PC-3 (cell line): Measurements from ENCODE around the gene ARHGAP26. TPM values are rescaled to one million over a fixed set of nuclear protein-coding genes. Genes with fewer than 3 reads are reported as not detected.

Experiments
- ATAC-seq: fragments of 200-7000 bp; cut with Tn5 transposase; 2 replicates; pipeline ENCODE4 v1.9.1; 2020; ENCODE audit warnings: mild to moderate bottlenecking, moderate library complexity
- BruUV-seq: library from RNA; stranded (reverse); fragments of 400-500 nt; replicated peaks from 2 replicates; lab custom pipeline; 2021; lab: Mats Ljungman, UMichigan
- CTCF ChIA-PET: fragments of 300-600 bp; sonication (Branson Sonifier 250); formaldehyde crosslinking; loops from one replicate; lab custom pipeline; 2022; ENCODE audit warnings: antibody characterized with exemption; lab: Charles Lee
- POLR2A ChIA-PET: fragments of 300-600 bp; sonication (Branson Sonifier 250); formaldehyde crosslinking; loops from one replicate; lab custom pipeline; 2022; ENCODE audit warnings: antibody characterized with exemption; ENCODE audit not compliant: unreplicated experiment; lab: Charles Lee
- DNase-seq: peaks from one replicate; pipeline ENCODE4 v3.0.0-alpha.2; 2015
- H2AFZ ChIP-seq: fragments of 300-600 bp; sonication (generic); 2 replicates; pipeline ENCODE4 v1.6.0; 2016; ENCODE audit warnings: antibody characterized with exemption, low read length
- H3F3A ChIP-seq: fragments of 300-600 bp; sonication (generic); one replicate; pipeline ENCODE4 v1.6.0; 2017; ENCODE audit warnings: antibody characterized with exemption, low read length, control low read depth, mild to moderate bottlenecking; ENCODE audit not compliant: unreplicated experiment
- H3K27ac ChIP-seq: fragments of 300-600 bp; sonication (generic); 2 replicates; pipeline ENCODE4 v1.5.1; 2016; ENCODE audit warnings: mild to moderate bottlenecking, low read length
- H3K27me3 ChIP-seq: fragments of 300-600 bp; sonication (generic); 2 replicates; pipeline ENCODE4 v1.6.1; 2016; ENCODE audit warnings: low read length, mixed read lengths
- H3K36me3 ChIP-seq: fragments of 300-600 bp; sonication (generic); 2 replicates; pipeline ENCODE4 v1.6.1; 2016; ENCODE audit warnings: low read depth, mixed run types, low read length, mixed read lengths
- H3K4me1 ChIP-seq: fragments of 300-600 bp; sonication (generic); 2 replicates; pipeline ENCODE4 v1.5.1; 2016; ENCODE audit warnings: low read length; ENCODE audit not compliant: insufficient read depth
- H3K4me2 ChIP-seq: fragments of 300-600 bp; sonication (generic); 2 replicates; pipeline ENCODE4 v1.6.0; 2016; ENCODE audit warnings: low read length
- H3K4me3 ChIP-seq: fragments of 300-600 bp; sonication (generic); 2 replicates; pipeline ENCODE4 v1.5.1; 2016; ENCODE audit warnings: mild to moderate bottlenecking, low read length, mixed read lengths
- H3K79me2 ChIP-seq: fragments of 300-600 bp; sonication (generic); 2 replicates; pipeline ENCODE4 v1.6.1; 2017; ENCODE audit warnings: low read length, mixed read lengths
- H3K9ac ChIP-seq: fragments of 300-600 bp; sonication (generic); 2 replicates; pipeline ENCODE4 v1.6.0; 2016; ENCODE audit warnings: mild to moderate bottlenecking, low read length
- H3K9me2 ChIP-seq: fragments of 300-600 bp; sonication (generic); replicated peaks from 2 replicates; pipeline ENCODE4 v1.6.1; 2016; ENCODE audit warnings: mixed run types, low read length, mixed read lengths
- H3K9me3 ChIP-seq: fragments of 300-600 bp; sonication (generic); 2 replicates; pipeline ENCODE4 v1.6.1; 2016; ENCODE audit warnings: low read length, mixed read lengths
- H4K20me1 ChIP-seq: fragments of 300-600 bp; sonication (generic); 2 replicates; pipeline ENCODE4 v1.6.1; 2016; ENCODE audit warnings: low read length, mixed read lengths
- CTCF ChIP-seq: fragments of 300-600 bp; sonication (generic); conservative IDR thresholded peaks from 2 replicates; pipeline ENCODE4 v1.5.1; 2017; ENCODE audit warnings: antibody characterized with exemption, low read depth, mild to moderate bottlenecking, low read length
- EZH2 ChIP-seq: fragments of 300-600 bp; sonication (generic); IDR thresholded peaks from one replicate; pipeline ENCODE4 v1.6.1; 2017; ENCODE audit warnings: antibody characterized with exemption, mild to moderate bottlenecking, low read length; ENCODE audit not compliant: unreplicated experiment
- EZH2phosphoT487 ChIP-seq: fragments of 300-600 bp; sonication (generic); IDR thresholded peaks from 2 replicates; pipeline ENCODE4 v1.6.1; 2018; ENCODE audit warnings: mild to moderate bottlenecking, antibody characterized with exemption, low read length, borderline replicate concordance
- intact Hi-C: fragments of 100-400 bp; cut with micrococcal nuclease; formaldehyde crosslinking; loops from 2 replicates; pipeline ENCODE4 v1.9.0; 2023
- total RNA-seq: library from RNA; depleted of rRNA; stranded (reverse); fragments of >200 nt; gene quantifications from 2 replicates; pipeline ENCODE4 v1.2.3, GENCODE V29; 2014

ARHGAP26 gene
- total RNA-seq, 1 experiment from 2014 or later = 11.7 TPM

GRCh38 chr5:143021595-143021994 lies 251.4 kb downstream of the ARHGAP26 start:
- Histone ChIP-seq H3K36me3 (no peaks in the 10 kb centered on the region), H3K9me3 (no peaks in the 10 kb centered on the region), H4K20me1 (no peaks in the 10 kb centered on the region), H3F3A (no peaks in the 10 kb centered on the region), H3K9ac (no peak overlapping the region), H3K4me3 (no peak overlapping the region), H3K4me1 (no peaks in the 10 kb centered on the region), H3K9me2 (no peaks in the 10 kb centered on the region), H2AFZ (no peak overlapping the region), H3K27ac (no peak overlapping the region), H3K27me3 (no peaks in the 10 kb centered on the region), H3K4me2 (no peak overlapping the region), H3K79me2 (no peaks in the 10 kb centered on the region)
- intact Hi-C loops = no loop called here
- ChIA-PET POLR2A (no interaction called here), CTCF (no interaction called here)
- no TSS peak for BruUV-seq
- DNase-seq = no peak
- TF ChIP-seq EZH2 = no peak
- TF ChIP-seq CTCF = no peak
- TF ChIP-seq EZH2phosphoT487 = no peak
- ATAC-seq = no peak

DNA sequence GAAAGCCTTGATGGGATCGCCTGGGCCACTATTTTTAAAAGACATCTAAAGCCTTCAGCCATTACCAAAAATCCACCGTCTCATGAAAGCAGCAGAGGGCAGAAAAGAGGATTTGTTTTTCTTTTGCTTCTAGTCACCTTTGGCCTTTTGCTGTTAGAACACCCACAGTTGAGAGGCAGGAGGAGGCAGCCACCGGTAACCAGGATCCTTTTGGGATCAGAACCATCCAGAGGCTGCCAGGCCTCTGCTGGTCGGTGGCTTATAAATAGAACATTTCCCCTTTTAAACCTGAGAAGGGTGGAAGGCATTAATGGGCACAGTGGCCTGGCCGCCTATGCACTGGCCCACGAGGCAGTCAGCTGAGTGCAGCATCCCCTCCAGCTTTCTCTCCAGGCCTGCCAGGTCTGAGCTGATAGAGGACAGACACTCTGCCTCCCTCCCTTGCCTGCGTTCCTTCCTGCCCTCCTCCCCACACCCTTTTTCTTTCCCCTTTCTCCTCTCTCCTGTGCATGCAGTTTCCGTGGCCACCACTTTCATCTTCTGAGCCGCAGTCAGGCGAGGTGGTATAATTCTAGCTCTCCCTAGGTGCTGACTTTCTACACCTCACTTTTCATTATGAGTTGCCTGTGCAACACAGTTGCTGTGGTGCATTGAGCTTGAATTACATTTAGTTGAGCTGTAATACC lies 253.4 kb downstream of the ARHGAP26 start:
- H3K9me2 ChIP-seq = no peaks in the 10 kb centered on the region
- BruUV-seq = no TSS peak
- no peaks in the 10 kb centered on the region for H3K4me1 ChIP-seq
- H3K9me3 ChIP-seq = no peaks in the 10 kb centered on the region
- TF ChIP-seq EZH2 = no peak
- no peak for TF ChIP-seq CTCF
- TF ChIP-seq EZH2phosphoT487 = no peak
- H3K4me3 ChIP-seq = no peak overlapping the region
- no peaks in the 10 kb centered on the region for H3F3A ChIP-seq
- no peaks in the 10 kb centered on the region for H3K27me3 ChIP-seq
- H3K27ac ChIP-seq = no peak overlapping the region
- DNase-seq (no peak), ATAC-seq (no peak)
- H4K20me1 ChIP-seq = no peaks in the 10 kb centered on the region
- H3K79me2 ChIP-seq = no peaks in the 10 kb centered on the region
- H3K36me3 ChIP-seq = no peaks in the 10 kb centered on the region
- intact Hi-C loops = no loop called here
- POLR2A ChIA-PET = no interaction called here
- no peak overlapping the region for H2AFZ ChIP-seq
- CTCF ChIA-PET = no interaction called here
- no peak overlapping the region for H3K4me2 ChIP-seq
- no peak overlapping the region for H3K9ac ChIP-seq

DNA sequence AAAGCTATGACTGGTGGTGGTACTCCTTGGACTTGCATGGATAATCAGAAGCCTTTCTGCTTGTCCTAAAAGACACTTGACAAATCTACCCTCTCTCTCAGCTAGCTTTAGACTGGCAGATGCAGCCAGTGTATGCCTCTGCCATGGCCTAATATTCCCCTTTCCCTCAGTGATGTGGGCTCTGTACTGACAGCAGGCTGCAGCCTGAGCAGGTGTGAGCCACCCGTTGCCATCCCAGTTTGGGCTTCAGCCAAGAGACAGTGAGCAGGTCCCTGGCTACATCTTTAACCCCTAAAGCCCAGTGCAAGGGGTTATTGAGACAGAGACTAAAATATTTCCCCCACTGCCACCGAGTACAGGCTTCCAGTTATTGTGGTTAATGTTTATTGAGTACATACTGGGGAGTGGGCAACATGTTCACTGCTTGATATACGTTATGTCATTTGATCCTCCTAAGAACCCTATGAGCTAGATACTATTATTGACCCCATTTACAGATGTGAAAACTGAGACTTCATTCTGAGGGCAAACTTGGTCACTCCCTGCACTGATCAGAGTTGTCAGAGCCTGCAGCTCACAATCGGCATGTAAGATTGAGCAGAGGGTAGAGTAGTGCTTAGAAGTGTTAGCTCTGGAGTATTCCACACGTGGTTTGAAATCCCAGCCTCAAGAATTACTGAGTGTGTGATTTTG lies 254.2 kb downstream of the ARHGAP26 start:
- no peak overlapping the region for H3K9ac ChIP-seq
- ChIA-PET POLR2A (no interaction called here), CTCF (no interaction called here)
- H3F3A ChIP-seq = no peaks in the 10 kb centered on the region
- H3K4me3 ChIP-seq = no peak overlapping the region
- intact Hi-C loops = no loop called here
- no peak overlapping the region for H3K4me2 ChIP-seq
- H3K9me3 ChIP-seq = no peaks in the 10 kb centered on the region
- no TSS peak for BruUV-seq
- H3K9me2 ChIP-seq = no peaks in the 10 kb centered on the region
- no peak overlapping the region for H2AFZ ChIP-seq
- no peaks in the 10 kb centered on the region for H4K20me1 ChIP-seq
- no peak for ATAC-seq
- H3K27ac ChIP-seq = no peak overlapping the region
- no peaks in the 10 kb centered on the region for H3K36me3 ChIP-seq
- no peaks in the 10 kb centered on the region for H3K27me3 ChIP-seq
- TF ChIP-seq EZH2 (no peak), CTCF (no peak), EZH2phosphoT487 (no peak)
- H3K4me1 ChIP-seq = no peaks in the 10 kb centered on the region
- H3K79me2 ChIP-seq = no peaks in the 10 kb centered on the region
- no peak for DNase-seq
